AG20443 (cell line): ENCODE measurements around the gene GMPR.
"Not testable (repeated sequence)": the region's sequence is repeated elsewhere in the genome, so short reads cannot be mapped to it uniquely, and the experiment has no call there.

ENCODE experiments used
- DNase-seq: peaks from one replicate; pipeline ENCODE4 v3.0.0; 2012; ENCODE audit warnings: low spot score, mixed read lengths

Gene GMPR

DNA sequence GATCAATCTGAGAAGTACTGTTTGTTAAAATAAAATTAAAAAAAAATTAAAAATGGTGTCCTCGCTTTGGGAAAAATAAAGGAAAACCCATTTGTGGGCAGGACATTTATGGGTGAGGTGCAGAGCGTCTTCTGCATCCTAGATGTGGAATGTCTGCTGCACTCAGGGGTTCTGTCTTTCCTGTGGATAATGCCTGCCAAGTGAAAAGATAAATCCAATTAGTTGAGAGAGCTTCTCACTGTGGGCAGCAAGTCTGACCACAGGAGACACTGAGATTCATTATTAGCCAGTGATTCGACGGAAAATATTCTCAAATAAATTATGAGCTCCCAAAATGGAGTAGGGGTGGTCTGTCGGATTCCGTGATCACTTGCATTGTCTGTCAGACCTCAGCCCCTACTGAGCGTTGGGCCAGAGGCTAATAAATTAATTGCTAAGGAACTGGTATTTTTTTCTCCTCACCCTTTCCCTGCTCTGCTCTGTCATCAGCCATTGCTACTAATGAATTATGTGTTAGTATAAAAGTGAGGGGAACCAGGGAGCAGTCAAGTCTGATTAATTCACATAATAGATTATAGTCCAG, 10.0 kb downstream of the GMPR start:
- DNase-seq, result no peak

DNA sequence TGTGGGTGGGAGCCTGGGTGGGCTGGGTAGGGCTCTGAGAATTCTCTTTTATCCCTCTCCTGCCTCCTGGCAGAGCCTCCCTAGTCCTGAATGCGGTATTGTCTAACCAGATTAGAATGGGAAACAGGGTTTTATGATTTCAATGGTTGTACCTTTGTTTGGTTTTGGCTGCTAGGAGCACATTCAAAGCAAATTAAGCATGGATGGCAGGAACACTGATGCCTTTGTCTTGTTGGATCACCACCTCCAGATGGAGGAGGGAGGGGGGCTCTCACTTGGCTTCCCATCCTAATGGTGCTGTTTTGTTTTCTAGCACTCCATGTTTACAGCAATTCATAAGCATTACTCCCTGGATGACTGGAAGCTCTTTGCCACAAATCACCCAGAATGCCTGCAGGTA, 11.6 kb downstream of the GMPR start:
- no peak for DNase-seq

DNA sequence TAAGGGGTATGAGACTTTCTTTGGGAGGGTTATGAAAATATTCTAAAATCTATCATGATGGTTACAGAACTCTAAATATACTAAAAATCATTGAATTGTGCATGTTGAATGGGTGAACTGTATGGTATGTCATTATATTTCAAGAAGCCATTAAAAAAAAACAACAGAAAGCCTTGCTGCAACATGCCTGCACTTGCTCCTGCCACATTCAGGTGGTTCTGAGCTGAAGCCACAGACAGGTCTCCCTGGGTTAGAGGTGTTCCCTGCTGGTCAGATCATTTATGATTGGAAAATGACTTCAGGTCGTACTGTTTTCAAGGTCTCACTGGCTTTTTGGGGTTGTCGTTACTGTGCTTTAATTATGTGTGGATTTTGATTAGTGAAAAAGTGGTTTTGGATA, 13.3 kb downstream of the GMPR start:
- DNase-seq, result no peak

DNA sequence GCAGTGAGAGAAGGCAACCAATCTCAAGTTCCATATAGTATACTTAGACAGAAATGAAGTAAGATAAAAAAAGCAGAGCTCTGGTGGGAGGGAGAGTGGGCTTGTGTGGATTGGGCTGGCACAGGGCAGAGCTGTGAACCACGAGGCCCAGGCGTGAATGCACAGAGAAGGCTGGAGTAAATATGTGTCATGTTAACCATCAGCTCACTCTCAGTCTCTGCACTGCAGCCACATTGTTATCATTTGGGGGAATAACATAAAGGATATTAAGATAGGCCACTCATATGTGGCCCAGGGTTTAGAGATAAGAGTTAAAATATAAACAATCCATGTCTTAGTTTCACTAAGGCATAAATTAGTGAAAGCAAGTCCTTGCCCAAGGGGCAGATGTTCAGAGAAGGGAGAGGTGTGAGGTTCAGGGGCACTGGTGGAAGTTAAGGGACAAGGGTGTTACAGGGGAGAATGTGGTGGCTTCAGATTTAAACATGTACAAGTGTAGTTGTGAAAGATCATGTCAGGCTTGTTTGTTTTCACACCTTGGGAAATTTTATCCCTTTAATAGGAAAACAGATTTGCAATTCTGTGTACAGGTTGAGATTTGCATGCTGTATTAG, 14.4 kb downstream of the GMPR start:
- no peak for DNase-seq

DNA sequence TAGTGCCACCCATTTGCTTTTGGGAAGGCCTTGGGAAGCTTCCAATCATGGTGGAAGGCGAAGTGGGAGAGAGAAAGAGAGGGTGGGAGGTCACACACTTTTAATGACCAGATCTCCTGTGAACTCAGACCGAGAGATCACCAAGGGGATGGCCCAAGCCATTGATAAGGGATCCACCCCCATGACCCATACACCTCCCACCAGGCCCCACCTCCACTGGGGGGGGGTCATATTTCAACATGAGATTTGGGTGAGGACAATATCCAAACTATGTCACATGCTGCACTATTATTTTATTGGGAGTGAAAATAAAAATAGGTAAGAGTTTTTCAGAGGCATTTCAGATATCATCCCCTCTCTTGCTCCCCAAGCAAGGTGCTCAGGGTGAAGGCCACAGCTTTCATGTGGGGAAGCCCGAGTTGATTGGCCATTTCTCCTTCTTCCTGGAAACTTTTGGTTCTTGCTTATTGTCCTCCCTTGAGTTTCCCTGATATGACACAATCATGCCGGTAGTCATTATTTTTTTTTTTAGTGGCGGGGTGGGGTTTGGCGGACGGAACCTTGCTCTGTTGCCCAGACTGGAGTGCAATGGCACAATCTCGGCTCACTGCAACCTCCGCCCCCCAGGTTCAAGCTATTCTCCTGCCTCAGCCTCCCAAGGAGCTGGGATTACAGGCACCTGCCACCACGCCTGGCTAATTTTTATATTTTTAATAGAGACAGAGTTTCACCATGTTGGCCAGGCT, 15.2 kb downstream of the GMPR start:
- no peak for DNase-seq

DNA sequence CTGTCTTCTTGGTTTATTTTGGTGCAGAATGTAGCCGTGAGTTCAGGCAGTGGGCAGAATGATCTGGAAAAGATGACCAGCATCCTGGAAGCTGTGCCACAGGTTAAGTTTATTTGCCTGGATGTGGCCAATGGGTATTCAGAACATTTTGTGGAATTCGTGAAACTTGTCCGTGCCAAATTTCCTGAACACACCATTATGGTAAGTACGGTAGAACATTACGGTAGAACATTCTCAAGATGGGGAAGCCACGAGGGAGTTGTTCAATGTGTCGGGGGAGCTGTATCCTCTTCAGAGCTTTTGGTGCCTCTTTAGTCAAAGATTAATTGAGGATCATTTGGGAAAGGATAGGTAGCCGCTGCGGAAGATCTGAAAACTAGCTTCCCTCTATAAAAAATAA, 16.1 kb downstream of the GMPR start:
- no peak for DNase-seq

DNA sequence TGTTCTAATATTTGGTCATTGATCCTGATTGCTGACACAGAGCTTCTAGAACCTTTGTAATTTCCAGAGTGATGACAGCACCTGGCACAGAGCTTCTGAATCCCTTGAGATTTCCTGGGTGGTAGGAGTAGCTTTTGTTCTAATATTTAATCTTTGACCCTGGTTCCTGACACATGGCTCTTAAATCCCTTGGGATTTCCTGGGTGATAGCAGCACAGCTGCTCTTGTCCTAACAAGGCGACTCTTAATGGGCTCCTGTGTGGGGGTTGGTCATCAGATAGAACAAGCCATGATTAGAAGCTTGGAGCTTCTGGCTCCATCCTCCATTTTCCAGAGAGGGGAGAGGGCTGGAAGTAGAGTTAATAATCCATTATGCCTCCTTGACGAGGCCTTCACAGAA, 18.4 kb downstream of the GMPR start:
- no peak for DNase-seq

DNA sequence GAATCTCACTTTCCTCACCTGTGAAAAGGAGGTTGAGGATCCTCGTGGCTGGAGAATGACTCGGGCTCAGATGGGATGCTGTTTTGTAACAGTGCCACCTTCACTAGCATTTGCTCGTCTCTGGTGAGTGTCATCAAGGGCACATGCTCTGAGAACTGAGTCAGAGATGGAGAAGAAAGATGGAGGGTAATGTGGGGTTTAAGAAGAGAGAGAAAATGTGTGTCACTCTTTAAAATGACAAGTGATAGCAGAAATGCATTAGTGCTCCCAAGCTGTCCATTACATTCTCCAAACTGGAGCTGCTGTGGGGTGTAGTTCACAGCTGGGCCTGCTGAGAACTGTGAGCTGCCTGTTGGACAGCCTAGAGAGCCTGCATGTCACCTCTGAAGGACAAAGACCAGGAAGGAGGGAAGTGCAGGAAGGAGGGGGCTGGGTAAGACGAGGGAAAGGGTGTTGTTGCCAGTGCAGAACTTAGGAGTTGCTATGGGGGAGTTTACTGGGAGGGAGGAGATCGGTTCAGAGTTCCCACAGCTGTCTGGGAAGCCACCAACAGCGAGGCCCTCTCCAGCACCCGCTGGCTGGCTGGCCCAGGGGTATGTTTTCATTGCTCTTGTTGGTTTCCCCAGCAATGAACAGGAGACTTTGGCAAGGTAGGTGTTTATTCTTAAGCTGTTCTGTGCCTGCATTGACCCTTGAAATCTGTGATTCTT, 19.8 kb downstream of the GMPR start:
- no peak for DNase-seq

DNA sequence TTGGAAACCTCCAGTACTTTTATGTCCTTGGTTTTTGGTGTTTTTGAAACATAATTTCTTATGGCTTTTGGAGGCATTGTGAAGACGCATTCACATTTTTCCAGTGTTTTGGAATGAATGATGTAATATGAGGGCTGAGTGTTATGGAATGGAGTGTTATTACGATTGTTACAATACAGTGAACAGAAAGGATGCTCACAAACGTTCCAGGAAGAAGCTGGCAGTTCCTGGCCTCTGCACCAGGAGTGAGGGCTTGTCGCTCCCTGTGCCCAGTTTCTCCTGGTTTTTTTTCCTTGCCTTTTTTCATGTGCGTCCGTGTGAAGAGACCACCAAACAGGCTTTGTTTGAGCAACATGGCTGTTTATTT, 20.3 kb downstream of the GMPR start:
- DNase-seq, result no peak

DNA sequence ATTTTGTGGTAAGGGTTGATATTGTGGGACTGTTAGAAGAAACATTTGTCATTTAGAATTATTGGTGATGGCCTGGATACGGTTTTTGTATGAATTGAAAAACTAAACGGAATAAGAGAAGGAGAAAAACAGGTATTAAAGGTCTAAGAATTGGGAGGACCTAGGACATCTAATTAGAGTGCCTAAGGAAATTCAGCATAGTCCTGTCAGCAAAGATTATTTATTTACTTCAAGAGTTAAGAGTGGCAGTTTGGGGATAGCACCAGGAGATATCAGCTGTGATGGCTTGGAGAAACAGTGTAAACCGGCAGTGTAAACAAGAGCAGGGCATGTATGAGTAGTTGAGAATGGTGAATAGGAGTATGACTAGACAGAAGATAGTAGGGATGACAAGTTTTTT, 21.2 kb downstream of the GMPR start:
- not testable (repeated sequence) for DNase-seq

DNA sequence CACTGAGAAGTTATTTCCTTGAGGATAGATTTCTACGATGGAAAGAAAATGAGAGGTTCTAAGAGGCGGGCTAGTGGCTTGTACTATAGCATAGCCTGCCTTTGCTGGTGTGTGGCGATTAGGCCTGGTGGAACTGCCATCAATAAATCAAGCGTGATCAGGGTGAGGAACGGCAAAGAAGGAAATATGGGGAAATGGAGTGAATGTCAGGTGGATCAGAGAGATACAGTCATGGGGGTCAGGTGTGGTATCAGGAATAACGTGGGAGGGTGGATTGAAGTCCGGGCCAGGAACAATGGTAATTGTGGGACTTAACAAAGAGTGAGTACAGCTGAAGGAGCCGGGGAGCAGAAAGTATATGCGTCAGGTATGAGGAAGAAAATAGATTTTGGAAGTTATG, 22.2 kb downstream of the GMPR start:
- DNase-seq, result not testable (repeated sequence)

DNA sequence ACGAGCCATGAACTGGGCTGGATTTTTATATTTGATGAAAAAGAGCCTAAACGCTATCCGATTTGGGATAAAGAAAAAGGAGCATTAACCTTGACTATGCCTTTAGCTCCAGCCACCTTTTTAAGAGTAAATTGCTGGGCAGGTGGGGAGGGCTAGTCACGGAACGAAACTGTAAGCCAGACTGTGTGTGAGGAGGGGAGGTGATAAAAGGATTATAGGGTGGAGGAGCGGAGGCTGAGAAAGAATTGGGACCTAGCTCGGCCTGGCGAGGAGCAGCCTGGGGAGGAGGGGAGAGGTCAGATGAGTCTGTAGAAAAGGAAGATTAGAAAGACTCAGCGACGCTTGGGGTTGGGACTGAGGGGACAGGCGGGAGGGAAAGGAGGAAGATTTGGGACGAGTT, 24.4 kb downstream of the GMPR start:
- DNase-seq, result not testable (repeated sequence)

DNA sequence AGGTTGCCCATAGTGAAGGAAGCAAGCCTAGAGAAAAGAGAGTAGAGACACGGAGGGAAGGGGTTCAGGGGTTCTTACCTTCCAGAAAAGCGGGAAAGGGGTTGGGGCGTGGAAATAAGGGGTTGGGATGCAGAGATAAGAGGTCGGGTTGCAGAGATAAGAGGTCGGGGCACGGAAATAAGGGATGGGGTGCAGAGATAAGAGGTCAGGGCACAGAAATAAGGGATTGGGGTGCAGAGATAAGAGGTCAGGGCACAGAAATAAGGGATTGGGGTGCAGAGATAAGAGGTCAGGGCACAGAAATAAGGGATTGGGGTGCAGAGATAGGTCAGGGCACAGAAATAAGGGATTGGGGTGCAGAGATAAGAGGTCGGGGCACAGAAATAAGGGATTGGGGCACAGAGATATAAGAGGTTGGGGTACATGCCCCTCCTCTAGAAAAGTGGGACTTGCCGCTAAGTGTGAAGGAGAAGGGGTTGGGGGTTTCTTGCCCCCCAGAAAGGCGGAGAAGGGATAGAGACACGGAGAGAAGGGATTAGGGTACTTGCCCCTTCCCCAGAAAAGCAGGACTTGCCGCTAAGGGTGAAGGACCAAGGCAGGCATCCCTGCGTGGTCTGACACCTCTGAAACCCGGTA, 25.2 kb downstream of the GMPR start:
- not testable (repeated sequence) for DNase-seq

DNA sequence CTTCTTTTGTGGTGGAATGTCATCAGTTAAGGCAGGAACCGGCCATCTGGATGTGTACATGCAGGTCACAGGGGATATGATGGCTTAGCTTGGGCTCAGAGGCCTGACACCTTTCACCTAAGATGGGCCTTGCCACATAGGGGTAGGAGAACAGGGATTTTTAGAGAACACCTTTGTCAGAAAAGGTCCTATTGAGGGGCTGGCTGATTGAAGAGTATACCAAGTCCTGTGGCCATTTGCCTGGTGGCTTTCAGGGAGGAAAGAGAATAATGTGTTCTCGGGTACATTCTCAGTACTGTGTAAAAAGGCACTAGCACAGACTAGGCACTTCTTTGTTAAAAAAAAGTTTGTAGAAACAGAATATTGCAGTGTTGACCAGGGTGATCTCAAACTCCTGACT, 26.4 kb downstream of the GMPR start:
- no peak for DNase-seq

DNA sequence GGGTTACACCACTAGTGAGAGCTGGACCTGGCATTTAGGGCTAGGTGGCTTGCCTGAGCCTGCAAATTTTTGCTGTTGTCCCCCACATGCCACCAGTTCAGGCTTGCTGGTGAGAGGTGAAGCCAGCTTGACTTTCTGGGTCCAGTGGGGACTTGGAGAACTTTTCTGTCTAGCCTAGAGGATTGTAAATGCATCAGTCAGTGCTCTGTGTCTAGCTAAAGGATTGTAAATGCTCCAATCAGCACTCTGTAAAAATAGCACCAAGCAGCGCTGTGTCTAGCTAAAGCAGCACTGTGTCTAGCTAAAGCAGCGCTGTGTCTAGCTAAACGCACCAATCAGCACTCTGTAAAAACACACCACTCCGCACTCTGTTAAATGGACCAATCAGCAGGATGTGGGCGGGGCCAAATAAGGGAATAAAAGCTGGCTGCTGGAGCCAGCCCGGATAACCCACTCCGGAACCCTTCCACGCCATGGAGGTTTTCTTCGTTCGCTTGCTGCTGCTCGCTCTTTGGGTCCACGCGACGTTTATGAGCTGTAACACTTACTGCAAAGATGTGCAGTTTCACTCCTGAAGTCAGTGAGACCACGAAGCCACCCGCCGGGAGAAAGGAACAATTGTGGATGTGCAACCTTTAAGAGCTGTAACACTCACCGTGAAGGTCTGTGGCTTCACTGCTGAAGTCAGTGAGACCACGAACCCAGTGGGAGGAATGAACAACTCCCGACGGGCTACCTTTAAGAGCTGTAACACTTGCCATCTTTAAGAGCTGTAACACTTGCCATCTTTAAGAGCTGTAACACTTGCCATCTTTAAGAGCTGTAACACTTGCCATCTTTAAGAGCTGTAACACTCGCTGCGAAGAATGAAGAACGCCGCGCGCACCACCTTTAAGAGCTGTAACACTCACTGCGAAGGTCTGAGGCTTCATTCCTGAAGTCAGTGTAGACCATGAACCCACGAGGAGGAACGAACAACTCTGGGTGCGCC, 27.3 kb downstream of the GMPR start:
- no peak for DNase-seq

DNA sequence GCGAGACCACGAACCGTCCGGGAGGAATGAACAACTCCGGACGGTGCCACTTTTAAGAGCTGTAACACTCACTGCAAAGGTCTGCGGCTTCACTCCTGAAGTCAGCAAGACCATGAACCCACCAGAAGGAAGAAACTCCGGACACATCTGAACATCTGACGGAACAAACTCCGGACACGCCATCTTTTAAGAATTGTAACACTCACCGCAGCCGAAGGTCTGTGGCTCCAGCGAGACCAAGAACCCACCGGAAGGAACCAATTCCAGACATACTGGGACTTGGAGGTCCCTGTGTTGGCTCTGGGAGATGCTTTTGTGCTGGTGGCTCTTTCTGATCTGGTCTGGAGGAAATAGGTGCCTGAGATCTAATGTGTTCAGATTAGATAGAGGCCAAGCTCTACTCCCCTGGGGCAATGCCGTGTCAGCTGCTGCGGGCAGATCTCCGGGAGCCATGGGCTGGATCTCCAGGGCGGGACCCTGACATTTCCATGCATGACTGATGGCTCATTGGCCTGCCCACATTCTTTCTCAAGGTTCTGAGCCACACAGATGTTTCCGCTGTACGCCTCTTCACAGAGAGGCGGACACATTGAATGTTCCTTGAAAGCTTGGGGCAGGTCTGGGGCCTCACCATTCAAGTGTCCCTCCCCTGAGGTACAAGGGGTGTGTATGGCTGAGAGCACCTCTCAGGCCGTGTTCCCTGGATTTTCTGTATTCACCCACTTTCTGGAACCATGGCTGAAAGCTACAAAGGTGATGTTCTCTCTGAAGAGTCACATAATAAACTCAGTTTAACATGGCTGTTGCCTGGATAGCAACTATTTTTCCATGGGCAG, 29.3 kb downstream of the GMPR start:
- no peak for DNase-seq

DNA sequence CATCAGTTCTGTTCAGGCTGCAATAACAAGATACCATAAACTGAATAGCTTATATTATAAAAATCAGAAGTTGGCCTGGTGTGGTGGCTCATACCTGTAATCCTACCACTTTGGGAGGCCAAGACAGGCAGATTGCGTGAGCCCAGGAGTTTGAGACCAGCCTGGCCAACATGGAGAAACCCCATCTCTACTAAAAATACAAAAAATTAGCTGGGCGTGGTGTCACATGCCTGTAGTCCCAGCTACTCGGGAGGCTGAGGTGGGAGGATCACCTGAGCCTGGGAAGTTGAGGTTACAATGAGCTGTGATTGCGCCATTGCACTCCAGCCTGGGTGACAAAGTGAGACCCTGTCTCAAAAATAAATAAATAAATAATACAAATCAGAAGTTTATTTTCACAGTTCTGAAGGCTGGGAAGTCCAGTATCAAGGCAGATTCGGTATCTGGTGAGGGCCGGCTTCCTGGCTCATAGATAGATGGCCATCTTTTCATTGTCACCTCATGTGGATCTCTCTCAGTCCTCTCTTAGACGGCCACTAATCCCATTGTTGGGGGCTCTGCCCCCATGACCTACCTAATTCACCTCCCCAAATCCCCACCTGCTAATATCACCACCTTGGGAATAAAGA, 31.2 kb downstream of the GMPR start:
- DNase-seq, result not testable (repeated sequence)

DNA sequence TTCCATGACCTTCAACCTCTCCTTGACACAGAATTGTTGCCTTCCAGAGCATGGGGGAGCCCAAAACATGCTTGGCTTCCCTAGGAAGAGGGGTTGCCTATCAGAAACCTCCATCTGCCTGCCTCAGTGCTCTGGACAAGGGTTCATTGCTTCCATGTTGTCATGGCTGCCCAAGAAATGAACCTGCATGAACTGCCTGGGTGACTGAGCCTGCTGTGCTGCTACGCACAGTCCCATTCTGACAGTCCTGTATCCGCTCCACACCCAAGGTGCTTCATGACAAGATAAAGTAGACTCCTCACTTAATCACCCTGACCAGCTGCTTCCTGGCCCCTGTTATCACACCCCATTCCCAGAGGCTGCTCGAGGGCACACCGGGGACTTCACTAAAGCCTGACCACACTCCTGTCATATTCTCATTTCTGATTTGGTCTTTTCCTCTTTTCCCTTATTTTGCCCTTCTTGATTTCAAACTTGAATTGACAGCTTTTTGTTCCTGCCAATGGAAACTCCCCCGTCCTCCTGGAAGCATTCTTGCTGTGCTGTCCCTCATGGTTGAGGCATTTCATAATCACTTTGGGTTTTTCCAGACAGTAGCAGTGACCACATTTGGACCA, 31.9 kb downstream of the GMPR start:
- no peak for DNase-seq

DNA sequence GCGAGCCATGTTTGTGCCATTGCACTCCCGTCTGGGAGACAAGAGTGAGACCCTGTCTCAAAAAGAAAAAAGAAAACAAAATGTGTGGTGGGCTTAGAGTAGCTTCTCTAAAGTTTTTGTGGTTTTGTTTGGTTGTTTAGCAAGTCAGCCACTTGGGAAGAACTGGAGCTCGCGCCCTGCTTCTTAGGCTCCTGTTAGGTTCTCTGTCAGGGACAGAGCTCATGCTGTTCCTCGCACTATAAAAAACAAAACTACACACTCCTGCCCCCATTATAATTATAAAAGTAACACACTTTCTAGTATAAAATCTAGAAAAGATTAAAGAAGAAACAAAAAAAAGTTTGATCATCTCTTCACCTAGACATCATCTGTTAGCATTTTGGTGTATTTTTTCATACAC, 33.0 kb downstream of the GMPR start:
- no peak for DNase-seq
